Epithelial cell of proximal tubule (primary cell): ENCODE measurements around the gene HOXB1. TPM values are rescaled to one million over a fixed set of nuclear protein-coding genes. Genes with fewer than 3 reads are reported as not detected.

Source experiments
- DNase-seq: peaks from one replicate; pipeline ENCODE4 v3.0.0-alpha.2; 2011; ENCODE audit warnings: low read depth
- H3K4me3 ChIP-seq: 2 replicates; pipeline ENCODE4 v1.5.1; 2011; ENCODE audit warnings: low read depth, mild to moderate bottlenecking, low read length
- total RNA-seq: library from RNA; depleted of rRNA; stranded (reverse); fragments of >200 nt; gene quantifications from 2 replicates; pipeline ENCODE4 v1.2.3, GENCODE V29; 2015
- TF ChIP-seq, protein P1 (sequence below): conservative IDR thresholded peaks from 2 replicates; pipeline ENCODE4 v1.5.1; 2012; ENCODE audit warnings: low read depth, mild to moderate bottlenecking, low read length

Gene HOXB1
- total RNA-seq, 1 donor from 2014 or later = not detected

DNA sequence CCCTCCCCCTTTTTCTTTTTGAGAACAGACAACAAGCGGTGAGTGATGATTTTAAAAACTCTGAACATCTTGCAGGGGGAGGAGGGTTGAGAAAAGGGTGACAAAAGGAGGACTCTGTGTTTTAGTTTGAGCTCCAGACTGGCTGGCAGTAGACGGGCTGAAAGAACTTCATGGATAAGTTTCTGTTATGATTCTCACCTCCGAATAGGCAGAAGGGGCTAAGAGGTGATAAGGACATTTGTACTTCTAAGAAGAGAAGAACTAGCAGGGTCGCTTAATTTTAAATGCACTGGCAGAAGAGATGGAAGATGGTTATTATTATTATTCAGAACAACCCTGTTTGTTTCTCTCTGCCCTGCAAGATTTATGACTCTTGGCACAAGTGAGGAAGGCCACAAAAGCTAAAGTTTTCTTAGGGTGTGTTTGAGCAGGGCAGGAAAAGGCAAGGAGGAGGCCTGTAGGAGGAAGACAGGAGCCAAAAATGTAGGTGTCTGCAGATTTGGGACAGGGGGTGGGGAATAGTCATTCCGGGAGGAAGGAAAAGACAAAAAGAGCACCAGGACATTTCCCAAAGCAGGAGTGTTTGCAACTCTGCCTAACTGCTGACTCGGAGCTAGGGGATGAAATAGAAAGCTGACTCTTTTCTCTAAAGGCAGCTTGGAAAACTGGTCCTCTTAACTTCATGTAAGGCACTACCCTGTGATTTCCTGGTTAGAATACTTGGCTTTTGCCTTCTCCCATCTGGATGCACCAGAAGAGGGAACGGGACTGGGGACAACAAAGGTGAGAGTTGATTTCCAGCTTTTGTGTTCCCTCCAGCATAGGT lies 26.0 kb upstream of the HOXB1 start:
- H3K4me3 ChIP-seq = peak overlapping the region; percentile 50
- no peak for DNase-seq
- TF ChIP-seq, protein P1, sequence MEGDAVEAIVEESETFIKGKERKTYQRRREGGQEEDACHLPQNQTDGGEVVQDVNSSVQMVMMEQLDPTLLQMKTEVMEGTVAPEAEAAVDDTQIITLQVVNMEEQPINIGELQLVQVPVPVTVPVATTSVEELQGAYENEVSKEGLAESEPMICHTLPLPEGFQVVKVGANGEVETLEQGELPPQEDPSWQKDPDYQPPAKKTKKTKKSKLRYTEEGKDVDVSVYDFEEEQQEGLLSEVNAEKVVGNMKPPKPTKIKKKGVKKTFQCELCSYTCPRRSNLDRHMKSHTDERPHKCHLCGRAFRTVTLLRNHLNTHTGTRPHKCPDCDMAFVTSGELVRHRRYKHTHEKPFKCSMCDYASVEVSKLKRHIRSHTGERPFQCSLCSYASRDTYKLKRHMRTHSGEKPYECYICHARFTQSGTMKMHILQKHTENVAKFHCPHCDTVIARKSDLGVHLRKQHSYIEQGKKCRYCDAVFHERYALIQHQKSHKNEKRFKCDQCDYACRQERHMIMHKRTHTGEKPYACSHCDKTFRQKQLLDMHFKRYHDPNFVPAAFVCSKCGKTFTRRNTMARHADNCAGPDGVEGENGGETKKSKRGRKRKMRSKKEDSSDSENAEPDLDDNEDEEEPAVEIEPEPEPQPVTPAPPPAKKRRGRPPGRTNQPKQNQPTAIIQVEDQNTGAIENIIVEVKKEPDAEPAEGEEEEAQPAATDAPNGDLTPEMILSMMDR = no peak

DNA sequence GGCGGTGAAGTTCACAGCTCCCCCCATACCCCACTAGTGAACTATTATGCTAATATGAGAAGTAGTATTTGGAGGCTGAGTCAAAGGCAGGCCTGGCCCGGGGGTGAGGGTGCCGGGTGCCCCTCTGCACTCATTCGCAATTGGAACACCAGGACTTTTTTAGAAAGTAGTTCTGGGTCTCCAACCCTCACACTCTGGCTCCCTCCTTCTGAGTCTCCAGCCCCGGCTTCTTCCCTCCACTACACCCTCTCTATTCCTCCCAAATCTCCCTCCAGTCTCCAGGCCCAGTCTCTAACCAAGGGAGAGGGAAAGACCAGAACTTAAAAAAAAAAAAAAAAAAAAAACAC lies 25.4 kb upstream of the HOXB1 start:
- DNase-seq = no peak
- TF ChIP-seq, protein P1 = no peak
- H3K4me3 ChIP-seq = peak overlapping the region; percentile 50

DNA sequence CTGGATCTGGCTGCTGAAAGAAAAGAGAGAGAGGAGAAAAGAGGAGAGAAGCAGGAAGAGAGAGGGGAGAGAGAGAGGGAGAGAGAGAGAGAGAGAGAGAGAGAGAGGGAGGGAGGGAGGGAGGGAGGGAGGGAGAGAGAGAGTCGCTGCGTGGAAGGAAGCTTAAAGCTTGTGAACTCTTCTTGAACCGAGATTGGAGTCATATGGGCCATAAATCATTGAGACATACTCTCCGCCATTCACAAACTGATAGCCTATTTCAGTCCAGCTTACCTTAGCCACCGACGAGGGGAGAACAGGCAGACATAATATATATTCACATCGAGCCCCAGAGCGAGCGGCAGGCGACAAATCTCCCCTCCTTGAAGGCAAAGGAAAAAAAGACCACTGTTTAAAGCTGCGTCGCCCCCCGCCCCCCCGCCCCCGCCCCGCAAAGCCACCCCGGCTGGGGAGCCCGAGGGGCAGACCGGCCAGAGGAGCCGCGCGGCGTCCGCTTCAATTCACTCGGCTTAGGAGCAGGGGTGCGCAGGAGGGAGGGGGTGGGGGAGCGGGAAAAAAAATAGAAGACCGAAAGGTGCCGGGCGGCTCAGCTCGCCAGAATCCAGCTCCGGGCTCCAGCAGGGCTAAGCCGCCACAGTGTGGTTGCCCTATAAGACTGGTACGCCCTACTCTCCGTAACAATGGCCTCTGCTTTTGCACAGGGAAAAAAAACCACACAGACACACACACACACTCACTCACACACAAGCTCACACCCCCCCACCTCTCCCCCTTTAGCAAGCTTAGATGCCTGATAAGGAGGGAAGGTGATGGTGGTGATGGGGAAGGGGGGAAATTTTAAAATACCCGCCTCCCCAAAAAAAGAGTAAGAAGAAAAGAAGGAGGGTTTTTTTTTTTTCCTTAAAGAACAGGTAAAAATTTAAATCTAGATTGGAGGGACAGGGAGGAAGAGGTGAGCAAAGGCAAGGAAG lies 24.7 kb upstream of the HOXB1 start:
- no peak for DNase-seq
- TF ChIP-seq, protein P1 = no peak
- H3K4me3 ChIP-seq = peak overlapping the region; percentile 50

DNA sequence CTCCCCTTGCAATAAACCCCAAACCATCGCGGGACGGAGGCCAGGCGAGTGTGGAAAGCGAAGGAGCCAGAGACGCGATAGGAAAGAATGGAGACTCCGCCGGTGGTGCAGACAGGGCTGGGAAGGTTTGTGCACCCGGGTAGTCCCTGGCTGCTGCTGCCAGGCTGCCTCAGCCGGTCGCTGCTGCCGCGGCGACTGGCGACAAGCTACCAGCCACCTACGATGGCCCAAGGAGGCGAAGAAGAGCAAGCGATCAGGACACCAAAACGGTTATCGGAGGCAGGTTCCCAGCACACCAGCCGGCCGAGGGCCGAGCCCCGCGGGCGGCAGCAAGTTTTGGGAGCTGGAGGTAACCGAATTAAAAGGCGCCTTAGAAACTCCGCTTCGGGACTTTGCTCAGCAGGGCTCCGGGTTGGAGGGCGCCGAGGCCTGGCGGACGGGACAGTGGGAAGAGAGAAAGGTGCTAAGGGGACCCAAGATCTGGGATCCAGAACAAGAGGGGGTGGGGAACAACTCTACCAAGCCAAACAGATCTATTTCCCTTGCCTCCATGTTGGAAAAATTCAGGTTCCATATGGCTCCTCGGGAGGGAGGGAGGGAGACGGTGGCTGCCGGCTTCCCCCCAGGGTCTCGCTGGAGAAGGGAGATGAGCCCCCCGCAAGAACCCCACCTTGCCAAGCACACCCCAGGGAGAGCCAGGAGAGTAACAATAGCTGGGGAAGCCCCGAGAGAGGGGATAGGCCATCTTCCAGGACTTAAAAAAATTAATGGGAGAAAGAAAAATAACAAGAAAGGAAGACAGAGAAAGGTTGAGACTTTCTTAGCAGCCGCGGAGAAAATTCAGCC lies 23.8 kb upstream of the HOXB1 start:
- no peak for DNase-seq
- TF ChIP-seq, protein P1 = no peak
- peak overlapping the region; percentile 50 for H3K4me3 ChIP-seq

DNA sequence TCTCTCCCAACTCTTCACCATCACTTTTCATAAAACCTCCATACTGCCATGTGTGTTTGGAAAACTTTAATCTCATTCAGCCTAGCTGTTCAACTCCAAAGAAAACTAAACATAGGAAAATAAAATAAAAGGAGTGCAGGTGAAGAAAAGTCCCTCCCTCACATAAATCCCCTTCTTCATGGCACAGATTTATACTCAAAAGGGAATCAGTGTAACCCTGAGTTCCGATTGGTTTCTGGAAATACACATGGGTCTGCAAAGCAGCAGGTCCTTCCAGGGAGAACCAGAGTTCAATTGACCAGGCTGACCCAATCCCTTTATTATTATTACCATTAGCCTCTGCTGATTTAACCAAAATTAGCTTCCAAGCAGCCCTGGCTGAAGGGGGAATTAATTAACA lies 23.0 kb upstream of the HOXB1 start:
- no peak for DNase-seq
- TF ChIP-seq, protein P1 = no peak
- H3K4me3 ChIP-seq = peak overlapping the region; percentile 50

DNA sequence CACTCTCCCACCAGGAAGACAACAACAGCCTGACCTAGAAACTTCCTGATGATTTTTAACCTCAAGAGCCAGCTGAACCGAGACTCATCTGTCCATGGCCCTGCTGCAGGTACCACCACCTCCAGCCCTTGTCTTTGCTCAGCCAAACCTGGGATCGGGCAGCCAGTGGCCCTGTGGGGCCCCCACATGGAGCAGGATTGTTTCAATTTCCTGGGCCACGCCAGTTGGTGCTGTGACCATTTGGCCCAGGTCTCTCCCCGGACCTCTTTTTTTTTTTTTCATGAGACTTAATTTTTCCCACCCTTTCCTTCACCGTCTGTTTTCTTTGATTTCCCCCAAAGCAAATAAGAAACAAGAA lies 22.4 kb upstream of the HOXB1 start:
- DNase-seq = no peak
- TF ChIP-seq, protein P1 = no peak
- peak overlapping the region; percentile 15 for H3K4me3 ChIP-seq
